ENCODE results near the gene RASSF7.
A peak's percentile ranks its signal among the peaks of the same experiment; 100 is the strongest.

RASSF7 gene

GRCh38 chr11:563812-564578 lies 3.2 kb downstream of the RASSF7 start:
- DNase-seq (ENCODE audit: low read depth): no peak
- TF ChIP-seq CTCF (conservative IDR thresholded peaks at IDR 0.05; ENCODE audit: low read depth, low read length): no peak
- H3K4me3 ChIP-seq (ENCODE audit: low read depth, low read length): no peak overlapping the region

- no peak for TF ChIP-seq CTCF (conservative IDR thresholded peaks at IDR 0.05; ENCODE audit: low read depth, low read length)
- no peak overlapping the region for H3K4me3 ChIP-seq (ENCODE audit: low read depth, low read length)
- no peak for DNase-seq (ENCODE audit: low read depth)
These were observed 5.2 kb downstream of the RASSF7 start for GRCh38 chr11:565921-566509.

- DNase-seq (ENCODE audit: low read depth): no peak
- peak overlapping the region; percentile 64 for H3K4me3 ChIP-seq (ENCODE audit: low read depth, low read length)
- TF ChIP-seq CTCF (conservative IDR thresholded peaks at IDR 0.05; ENCODE audit: low read depth, low read length): no peak
These were observed 6.3 kb downstream of the RASSF7 start for GRCh38 chr11:567011-567628.

DNA sequence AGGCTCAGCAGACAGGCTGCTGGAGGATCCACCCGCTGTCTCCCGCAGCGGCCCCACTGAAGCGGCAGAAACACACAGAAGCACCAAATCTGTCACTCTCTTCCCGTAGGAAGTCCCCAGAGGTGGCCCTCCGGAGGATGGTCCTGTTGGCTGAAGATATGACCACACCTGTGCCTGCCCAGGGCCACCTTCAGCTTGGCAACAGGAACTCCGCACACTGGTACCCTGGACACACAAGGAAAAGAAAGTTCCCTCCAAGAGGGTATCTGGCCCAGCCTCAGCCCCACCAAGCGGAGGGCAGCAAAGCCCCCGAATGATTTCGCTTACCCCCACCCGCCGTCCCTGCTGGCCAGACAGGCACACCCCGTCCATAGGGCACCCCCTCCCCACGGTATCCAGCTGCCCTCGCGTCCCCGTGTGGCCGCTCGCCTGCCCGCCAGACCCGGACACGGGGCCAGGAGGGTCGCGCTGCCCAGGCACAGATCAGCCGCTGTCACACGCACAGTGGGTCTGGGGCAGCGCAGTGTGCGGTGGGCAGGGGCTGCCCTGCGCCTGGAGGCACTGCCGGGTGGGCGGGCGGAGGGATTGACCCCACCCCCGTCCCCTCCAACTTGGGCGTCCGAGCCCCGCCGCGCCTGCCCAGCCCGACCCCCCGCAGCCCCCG lies 7.0 kb downstream of the RASSF7 start:
- DNase-seq (ENCODE audit: low read depth): no peak
- no peak for TF ChIP-seq CTCF (conservative IDR thresholded peaks at IDR 0.05; ENCODE audit: low read depth, low read length)
- H3K4me3 ChIP-seq (ENCODE audit: low read depth, low read length): peak overlapping the region; percentile 64

DNA sequence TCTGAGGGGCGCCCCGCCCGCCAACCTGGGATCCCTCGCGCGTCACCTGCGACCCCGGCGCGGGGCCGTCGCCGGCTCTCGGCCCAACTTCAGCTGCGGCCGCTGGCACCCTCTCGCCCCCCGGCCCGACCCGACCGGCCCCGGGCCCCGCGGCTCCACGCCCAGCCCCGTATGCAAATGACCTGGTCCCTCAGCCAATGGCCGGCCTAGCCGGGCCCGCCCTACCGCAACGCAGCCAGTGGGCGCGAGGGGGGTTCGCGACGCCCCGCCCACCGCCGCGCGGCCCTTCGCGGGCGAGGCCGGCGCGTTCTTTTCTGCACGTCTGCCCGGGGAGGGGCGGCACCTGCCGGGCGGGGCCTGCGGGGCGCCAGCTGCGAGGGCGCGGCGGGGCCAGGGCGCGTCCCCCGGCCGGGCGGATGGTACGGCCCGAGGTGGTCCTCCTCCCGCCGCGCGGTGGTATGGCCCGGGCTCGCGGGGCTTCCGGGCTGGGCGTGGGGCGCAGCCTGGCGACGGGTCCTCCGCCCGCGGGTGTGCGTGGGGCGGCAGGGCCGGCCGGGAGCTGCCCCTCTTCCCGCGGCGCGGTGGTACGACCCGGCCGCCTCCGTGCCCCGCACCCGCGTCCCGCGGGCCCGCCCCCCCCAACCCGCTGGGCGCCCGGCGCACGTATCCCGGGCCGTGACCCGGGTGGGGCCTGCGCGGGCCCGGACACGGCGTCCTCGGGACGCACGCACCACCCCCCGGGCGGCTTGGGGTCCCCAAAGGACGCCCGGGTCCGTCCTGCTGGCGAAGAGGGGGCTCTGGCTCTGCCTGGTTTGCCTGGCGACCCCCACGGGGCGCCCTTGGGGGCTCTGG lies 7.8 kb downstream of the RASSF7 start:
- peak overlapping the region; percentile 64 for H3K4me3 ChIP-seq (ENCODE audit: low read depth, low read length)
- no peak for TF ChIP-seq CTCF (conservative IDR thresholded peaks at IDR 0.05; ENCODE audit: low read depth, low read length)
- DNase-seq (ENCODE audit: low read depth): peak; percentile 86

- DNase-seq (ENCODE audit: low read depth): no peak
- peak overlapping the region; percentile 55 for H3K4me3 ChIP-seq (ENCODE audit: low read depth, low read length)
- no peak for TF ChIP-seq CTCF (conservative IDR thresholded peaks at IDR 0.05; ENCODE audit: low read depth, low read length)
These were observed 8.6 kb downstream of the RASSF7 start for GRCh38 chr11:569158-569885.
